ENCODE measurements around the gene SIGLEC7.

The SIGLEC7 gene

DNA sequence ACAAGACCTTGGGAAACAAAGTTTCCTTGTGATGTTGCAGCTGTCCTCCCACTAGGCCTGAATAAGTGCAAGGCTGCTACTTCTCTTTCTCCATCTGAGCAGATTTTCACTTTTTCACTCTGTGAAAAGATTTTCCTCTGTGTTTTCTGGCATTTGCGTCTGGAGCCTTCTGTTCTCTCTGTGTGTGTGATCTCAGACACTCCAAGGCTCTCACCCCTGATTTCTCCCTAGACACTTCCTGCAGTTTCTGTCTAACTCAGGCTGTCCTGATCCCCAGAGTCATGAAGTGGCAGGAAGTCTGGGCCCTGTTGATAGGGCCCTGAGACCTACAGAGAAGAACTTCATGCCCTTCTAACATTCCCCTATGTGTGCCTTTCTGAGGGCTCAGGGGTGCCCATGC lies 37.2 kb downstream of the SIGLEC7 start:
- no peak for DNase-seq

DNA sequence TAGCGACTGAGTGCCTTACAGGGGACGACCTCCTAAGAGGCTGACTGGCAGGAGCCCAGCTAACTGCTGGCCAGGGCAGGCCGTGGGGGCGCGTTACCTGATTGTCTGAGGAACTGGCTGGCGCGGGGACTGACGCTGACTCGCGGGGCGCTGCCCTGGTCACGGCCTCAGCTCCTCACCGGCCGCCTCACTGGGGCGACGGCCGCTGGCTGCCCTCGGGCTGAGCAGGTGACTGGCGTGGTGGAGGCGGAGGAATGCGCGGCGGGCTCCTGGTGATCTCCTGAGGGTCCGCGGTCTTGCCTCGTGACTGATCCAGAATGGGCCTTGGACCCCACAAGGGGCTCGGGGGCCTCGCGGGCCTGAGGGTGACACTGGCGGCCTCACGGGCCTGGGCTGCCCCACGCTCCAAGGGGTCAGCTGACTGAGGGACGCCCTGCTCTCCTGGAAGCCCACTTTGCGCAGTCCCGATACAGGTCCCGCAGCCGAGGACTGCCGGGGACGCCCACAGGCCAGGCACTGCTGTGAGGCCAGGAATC lies 39.3 kb downstream of the SIGLEC7 start:
- DNase-seq: no peak

DNA sequence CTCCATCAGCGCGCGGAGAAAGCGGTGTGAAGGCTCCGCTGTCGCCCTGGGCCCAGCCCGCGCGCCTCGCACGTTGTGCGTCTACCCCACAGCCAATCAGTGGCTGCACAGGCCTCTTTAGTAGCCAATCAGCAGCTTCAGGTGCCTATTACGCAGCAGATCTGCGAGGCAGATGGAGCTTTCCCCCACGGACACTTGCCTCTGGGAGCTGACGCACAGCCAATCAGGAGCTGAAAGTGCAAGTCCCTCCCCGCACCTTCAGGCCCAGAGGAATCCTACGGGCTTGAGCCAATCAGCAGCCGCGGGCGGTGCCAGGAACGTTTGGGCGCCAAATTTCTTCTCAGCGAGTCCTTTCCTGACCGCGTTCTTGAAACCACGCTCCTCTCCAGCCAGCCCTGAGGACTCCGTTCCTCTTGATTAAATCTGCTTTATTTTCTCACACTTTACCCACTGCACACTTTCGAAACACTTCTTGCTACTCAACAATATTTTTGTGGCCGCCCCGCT lies 39.9 kb downstream of the SIGLEC7 start:
- DNase-seq: peak; percentile 97 to 98

DNA sequence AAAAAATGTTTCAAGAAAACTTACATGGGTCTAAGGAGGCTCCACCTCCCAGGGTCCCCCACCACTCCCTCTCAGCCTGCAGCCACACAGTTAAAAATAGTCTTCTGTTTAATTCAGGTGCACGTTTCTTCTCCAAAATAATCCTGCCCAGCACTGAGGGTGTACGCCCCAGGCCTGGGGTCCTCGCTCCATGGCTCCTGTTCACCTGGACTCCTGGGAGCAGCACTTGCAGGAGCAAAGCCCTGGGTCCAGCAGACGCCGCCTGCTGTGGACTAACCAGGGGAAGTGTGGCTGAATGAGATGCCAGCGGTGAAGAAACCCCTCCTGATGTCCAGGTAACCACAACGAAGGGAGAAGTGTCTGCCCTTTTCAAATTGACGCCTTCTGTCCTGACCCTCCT lies 41.5 kb downstream of the SIGLEC7 start:
- no peak for DNase-seq

DNA sequence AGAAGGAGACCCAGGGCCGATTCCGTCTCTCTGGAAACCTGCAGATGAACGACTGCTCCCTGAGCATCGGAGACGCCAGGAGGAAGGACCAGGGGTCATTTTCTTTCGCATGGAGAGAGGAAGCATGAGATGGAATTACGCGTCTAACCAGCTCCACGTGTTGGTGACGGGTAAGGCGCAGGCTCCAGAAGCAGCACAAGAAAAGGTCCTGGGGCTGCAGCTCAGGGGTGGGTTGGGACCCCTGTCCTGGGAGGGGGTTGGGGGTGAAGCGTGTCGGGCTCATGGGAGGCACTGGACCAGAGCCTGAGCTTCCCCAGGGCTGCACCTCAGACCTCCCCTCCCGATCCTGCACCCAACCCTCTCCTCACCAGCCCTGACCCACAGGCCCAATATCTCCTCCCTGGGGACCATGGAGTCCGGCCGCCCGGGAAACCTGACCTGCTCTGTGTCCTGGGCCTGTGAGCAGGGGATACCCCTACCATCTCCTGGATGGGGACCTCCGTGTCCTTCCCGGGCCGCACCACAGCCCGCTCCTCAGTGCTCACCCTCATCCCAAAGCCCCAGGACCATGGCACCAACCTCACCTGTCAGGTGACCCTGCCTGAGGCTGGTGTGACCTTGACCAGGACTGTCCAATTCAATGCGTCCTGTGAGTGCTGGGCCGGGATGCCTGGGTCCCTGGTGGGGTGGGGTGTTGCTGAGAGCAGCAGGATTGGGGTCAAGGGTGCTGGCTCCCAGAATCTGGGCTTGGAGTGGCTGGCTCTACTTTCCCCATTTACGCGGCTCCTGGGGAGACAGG lies 43.2 kb downstream of the SIGLEC7 start:
- no peak for DNase-seq

DNA sequence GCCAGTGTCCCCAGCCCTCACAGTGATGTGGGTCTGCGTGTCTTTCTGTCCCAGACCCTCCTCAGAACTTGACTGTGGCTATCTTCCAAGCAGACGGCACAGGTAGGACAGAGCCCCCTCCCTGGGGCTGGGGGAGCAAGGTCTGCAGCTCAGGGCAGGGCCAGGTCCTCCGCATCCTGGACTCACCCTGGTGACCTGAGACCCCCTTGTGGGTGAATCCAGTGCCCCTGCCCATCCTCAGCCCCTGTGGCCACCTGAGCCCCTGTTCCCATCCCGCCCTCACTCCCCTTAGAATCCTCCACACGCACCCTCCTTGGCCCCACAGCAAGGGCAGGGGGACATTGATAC lies 43.7 kb downstream of the SIGLEC7 start:
- DNase-seq: no peak

DNA sequence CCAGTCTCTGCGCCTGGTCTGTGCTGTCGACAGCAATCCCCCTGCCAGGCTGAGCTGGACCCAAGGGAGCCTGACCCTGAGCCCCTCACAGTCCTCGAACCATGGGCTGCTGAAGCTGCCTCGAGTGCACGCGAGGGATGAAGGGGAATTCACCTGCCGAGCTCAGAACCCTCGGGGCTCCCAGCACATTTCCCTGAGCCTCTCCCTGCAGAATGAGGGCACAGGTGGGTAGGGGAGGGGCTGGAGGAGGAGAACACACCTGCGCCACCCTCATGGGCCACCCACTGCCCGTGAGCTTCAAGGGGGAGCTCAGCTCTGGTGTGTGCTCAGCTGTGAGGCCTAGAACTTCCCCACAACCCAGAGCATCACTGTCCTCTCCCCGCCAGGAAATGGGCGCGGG lies 44.2 kb downstream of the SIGLEC7 start:
- DNase-seq: no peak

DNA sequence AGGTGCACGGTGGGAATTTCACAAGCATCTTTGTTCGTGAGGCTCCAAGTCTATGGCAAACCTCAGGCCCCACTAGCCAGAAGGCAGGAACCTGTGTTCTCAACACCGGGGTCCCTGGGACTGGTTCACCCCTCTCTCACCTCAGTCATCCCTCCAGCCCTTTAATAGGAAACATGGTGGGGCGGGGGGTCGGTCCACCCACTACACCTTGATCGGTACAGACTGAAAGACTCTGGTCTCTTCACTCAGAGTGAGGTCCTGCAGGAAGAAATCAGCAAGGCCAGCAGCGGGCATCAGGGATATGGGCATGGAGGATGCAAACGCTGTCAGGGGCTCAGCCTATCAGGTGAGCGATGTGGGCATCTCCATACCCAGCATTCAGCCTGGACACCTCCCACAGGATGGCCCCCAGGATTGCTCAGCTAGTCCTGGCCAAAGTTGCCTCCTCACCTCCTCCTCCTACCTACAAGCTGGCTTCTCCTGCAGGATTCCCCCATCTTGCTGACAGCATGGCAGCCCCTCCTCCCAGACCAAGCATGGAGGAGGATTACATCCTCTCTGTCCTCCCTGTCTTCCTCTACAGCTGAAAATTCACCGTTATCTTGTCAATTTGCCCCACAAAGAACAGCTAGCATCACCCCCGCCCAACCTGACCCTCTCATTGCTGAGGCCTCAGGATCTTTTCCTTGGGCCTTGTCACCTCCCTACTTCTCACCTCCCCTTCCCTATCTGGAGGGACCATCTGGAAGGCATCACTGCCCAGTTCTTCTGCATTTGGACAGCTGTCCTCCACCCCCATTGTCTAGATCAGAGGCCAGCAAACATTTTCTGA lies 45.5 kb downstream of the SIGLEC7 start:
- no peak for DNase-seq

DNA sequence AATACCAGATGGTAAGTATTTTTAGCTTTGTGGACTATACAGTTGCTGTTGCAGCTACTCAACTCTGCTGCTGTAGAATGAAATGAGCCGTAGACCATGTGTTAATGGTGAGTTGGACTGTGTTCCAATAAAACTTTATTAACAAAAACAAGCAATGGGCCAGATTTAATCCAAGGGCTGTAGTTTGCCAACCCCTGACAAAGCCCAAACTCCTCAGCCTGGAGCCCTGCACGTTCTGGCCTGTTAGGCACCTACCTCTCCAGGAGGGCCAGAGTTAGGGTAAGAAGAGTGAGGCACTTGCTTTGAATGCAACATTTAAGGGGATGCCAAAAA lies 46.1 kb downstream of the SIGLEC7 start:
- no peak for DNase-seq

DNA sequence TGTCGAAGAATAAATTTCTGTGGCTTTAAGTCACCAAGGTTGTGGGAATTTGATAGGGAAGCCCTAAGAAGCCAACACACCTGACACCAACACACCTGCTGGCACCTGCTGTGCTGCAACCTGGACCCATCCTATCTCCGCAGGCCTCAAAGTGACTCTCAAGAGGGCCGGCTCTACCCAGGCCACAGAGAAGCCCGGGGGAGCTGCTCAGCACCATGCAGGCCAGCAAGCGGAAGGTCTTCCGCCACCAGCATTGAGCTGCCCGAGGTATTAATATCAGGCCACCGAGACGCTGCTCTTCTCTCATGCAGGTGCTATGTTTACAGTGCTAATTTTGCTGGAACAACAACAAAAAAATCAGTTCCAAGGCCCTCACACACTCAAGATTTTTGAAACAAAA lies 50.6 kb downstream of the SIGLEC7 start:
- DNase-seq: no peak

DNA sequence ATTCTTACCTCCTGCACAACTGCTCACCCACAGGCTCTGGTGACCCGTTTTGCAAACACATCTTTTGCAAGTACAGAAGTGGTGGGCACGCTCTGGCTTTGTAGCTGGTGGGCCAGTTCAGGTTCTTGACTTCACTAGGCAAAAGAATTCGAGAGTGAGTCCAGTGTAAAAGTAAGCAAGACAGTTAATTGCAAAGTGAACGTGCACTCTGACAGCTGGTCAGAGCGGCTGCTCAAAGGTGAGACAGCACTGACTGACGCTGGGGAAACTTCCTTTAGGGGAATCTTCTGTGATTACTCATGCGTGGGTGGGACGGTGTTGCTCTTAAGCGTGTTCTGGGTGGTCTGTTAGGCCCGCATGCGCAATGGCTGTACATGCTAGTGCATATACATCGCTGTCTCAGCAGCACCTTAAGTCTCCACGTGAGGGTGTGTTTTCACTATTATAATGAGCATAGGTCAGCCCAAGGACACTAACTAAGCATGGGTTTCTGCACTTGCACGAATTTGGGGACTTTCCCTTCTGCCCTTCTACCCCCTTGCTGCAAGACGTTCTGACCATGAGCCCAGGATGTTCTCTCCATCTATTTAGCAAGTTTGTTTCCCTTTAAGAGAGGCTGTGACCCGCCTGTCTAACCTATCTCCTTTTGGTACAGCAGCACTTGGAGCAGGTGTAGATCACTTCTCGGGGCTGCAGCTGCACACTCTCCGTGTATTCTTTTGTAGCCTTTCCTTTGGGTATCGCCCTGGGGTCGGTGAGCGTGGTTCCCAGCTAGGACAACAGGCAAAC lies 52.6 kb downstream of the SIGLEC7 start:
- no peak for DNase-seq

DNA sequence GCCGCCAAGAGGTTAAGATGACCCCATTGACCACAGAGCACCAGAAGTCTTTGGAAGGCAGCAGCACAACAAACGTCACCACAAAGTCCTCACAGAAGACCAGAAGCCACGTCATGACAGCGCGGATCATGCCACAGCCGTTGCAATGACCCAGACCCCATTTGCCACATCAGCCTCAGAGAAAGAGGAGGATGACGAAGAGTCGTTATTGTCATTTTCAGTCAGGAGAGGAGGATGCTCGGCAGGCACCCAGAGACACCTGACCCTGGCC lies 53.1 kb downstream of the SIGLEC7 start:
- DNase-seq: no peak

DNA sequence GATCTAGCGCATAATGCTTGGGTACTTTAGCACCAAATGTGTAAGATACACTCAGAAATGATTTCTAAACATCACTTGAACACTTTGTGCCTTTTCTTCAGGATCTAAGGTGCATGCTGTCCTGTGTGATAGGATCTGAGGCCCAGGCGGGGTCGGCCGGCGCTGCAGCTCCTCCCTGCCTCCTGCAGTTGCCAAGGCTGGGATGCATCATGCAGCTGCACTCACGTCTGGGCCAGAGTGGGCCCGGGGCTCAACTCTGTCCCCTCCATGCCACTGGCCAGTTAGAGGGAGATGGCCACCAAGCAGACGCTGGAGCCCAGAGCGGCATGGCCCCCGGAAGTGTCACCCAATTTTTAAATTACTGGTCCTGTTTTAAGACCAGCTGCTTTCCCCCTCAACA lies 53.5 kb downstream of the SIGLEC7 start:
- no peak for DNase-seq

DNA sequence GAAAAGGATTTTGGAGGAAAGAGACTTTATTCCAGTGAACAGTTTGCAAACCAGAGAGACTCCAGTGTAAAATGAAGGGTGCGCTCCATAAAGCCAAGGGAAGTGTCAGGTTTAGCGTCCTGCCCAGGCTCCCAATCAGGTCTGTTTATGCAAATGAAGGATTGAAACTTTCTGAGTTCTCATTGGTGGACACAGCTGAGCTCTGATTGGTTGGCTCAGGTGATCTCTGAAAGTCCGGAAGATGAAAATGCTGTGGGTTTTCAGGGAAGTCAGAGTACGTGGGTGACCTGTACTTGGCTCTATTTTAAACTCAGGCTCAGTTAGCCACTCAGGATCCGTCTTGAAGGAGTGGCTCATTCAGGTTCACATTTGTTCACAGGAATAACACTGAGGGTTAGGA lies 54.1 kb downstream of the SIGLEC7 start:
- DNase-seq: no peak

DNA sequence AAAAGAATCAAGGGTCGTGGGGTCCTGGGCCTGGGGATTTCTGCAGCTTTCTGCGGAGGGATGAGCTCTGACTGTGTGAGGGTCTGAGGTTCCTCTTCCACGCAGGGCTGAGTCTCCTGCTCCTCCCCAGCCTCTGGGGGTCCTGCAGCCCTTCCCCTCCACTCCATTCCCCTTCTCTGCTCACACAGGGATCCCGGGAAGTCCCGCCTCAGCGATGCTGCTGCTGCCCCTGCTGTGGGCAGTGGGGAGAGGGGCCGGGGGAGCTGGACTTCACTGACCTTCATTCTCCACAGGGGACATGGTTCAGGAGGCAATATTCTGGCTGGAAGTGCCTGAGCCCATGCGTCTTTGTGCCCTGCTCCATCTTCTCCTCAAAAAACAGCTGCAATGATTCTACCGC lies 56.5 kb downstream of the SIGLEC7 start:
- DNase-seq: no peak

DNA sequence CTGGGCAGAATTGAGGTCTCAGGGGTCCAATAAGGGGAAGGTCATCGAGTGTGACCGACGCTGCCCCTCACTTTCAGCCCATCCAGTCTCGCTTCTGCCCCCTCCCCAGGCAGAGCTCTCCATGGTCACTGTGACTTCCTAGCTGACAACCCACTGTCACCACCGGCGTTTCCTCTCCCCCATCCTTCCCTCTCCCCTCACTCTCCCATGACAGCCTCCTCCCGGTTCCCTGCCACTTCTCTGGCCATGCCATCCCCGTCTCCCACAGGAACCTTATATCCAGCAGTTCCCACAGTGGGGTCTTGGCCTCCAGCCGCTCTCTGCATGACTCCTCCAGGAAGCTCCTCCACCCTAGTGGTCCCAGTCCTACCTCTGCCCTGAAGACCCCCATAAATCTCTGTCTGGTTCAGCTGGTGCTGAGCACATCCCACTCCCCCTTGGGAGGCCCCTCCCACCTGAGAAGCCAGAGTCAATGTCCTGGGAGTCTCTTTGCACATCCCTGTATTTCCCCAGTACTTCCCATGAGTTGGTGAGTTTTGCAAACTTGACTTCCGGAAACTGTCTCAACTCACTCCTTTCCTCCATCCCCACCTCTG lies 58.1 kb downstream of the SIGLEC7 start:
- no peak for DNase-seq

DNA sequence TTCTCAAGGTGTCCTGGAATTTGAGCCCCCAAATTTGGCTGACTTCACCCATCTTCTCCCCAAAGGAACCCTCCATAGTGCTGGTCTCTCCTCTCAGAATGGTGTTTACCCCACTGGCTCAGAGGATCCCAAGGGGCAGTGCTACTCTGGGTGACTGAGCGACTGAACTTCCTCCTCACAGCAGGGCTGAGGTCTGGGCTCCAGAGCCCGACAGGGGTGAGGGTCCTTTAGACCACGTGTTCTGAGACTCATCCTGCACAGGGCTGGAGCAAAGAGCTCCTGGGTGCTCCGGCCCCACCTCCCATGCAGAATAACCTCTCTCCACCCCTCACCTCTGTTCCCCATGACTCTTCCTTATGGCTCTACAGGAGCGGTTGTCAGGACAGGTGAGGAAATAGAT lies 59.6 kb downstream of the SIGLEC7 start:
- DNase-seq: no peak

Measured in NCI-H1930 (cell line).